Thymus (tissue), 11 donors: ENCODE results near the gene AKAP7. TPM values are rescaled to one million over a fixed set of nuclear protein-coding genes. Genes with fewer than 3 reads are reported as not detected.
"Not testable (repeated sequence)": the region's sequence is repeated elsewhere in the genome, so short reads cannot be mapped to it uniquely, and the experiment has no call there.

ENCODE experiments used
- DNase-seq, 9 donors: peaks; one replicate each; pipeline ENCODE4 v3.0.0-alpha.2; 2013; ENCODE audit warnings: low spot score in 9 of 9, low read depth in 6 of 9, missing footprints in 1 of 9
- H3K27ac ChIP-seq, 2 donors: one replicate each; pipeline ENCODE4 v1.5.1; 2013; ENCODE audit warnings: control low read depth in 1 of 2, low read depth in 1 of 2, low read length in 1 of 2, mild to moderate bottlenecking in 1 of 2, moderate library complexity in 1 of 2
- H3K27me3 ChIP-seq, 2 donors: one replicate each; pipeline ENCODE4 v1.5.1; 2013; ENCODE audit warnings: low read length in 1 of 2; ENCODE audit not compliant: control insufficient read depth in 2 of 2, insufficient read depth in 1 of 2
- H3K36me3 ChIP-seq, 2 donors: one replicate each; pipeline ENCODE4 v1.5.1; 2013; ENCODE audit warnings: low read length in 1 of 2, mild to moderate bottlenecking in 1 of 2, moderate library complexity in 1 of 2; ENCODE audit not compliant: control insufficient read depth in 2 of 2, insufficient read depth in 2 of 2
- H3K4me1 ChIP-seq, 2 donors: one replicate each; pipeline ENCODE4 v1.5.1; 2013; ENCODE audit warnings: low read length in 2 of 2; ENCODE audit not compliant: control insufficient read depth in 2 of 2, insufficient read depth in 2 of 2
- H3K4me3 ChIP-seq, 2 donors: one replicate each; pipeline ENCODE4 v1.5.1; 2013; ENCODE audit warnings: low read length in 2 of 2, control low read depth in 1 of 2, mild to moderate bottlenecking in 1 of 2
- H3K9me3 ChIP-seq, 2 donors: one replicate each; pipeline ENCODE4 v1.5.1; 2013; ENCODE audit warnings: low read length in 1 of 2, mild to moderate bottlenecking in 1 of 2; ENCODE audit not compliant: control insufficient read depth in 2 of 2, insufficient read depth in 1 of 2
- WGBS: extraction: QIAGEN DNeasy Blood & Tissue Kit; methylation state at CpG from one replicate; pipeline ENCODE4 v1.1.7; 2013; 5-methylcytosine and 5-hydroxymethylcytosine counted together
- polyA plus RNA-seq: library from polyadenylated mRNA; stranded (reverse); fragments of 200-250 nt; gene quantifications from one replicate; pipeline ENCODE4 v1.2.3, GENCODE V29; 2013
- total RNA-seq: library from RNA; stranded (reverse); fragments of 120-200 nt; gene quantifications from one replicate; pipeline ENCODE4 v1.2.4, GENCODE V29; 2013
- donor health status: healthy.

The AKAP7 gene
- total and polyA plus RNA-seq, 2 donors: 12.0 to 16.8 TPM

DNA sequence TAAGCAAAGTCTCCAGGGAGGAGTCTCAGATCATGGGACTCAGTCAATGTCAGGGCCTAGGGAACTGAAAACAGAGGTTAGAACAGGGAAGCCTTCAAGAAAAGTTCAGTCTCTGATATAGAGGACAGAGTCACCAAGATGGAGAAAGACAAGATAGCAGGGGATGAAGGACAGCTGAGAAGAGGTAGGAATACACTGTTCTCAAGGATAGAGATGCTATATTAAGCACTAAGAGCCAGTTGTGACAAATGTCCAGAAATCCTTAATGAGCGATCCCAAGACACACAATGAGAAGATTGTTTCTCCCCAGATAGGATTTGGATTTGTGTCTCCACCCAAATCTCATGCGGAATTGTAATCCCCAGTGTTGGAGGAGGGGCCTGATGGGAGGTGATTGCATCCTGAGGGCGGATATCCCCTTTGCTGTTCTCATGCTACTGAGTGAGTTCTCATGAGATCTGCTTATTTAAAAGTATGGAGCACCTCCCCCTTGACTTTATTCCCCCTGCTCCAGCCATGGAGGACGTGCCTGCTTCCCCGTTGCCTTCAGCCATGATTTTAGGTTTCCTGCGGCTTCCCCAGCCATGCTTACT, 168.2 kb downstream of the AKAP7 start:
- Histone ChIP-seq H3K4me1 (no peaks in the 10 kb centered on the region), H3K27ac (no peak overlapping the region), H3K36me3 (no peaks in the 10 kb centered on the region), H3K4me3 (no peak overlapping the region), H3K27me3 (no peaks in the 10 kb centered on the region), H3K9me3 (no peaks in the 10 kb centered on the region)
- 93% methylated on average over 6 of the region's 6 CpGs for WGBS
- DNase-seq: no peak

DNA sequence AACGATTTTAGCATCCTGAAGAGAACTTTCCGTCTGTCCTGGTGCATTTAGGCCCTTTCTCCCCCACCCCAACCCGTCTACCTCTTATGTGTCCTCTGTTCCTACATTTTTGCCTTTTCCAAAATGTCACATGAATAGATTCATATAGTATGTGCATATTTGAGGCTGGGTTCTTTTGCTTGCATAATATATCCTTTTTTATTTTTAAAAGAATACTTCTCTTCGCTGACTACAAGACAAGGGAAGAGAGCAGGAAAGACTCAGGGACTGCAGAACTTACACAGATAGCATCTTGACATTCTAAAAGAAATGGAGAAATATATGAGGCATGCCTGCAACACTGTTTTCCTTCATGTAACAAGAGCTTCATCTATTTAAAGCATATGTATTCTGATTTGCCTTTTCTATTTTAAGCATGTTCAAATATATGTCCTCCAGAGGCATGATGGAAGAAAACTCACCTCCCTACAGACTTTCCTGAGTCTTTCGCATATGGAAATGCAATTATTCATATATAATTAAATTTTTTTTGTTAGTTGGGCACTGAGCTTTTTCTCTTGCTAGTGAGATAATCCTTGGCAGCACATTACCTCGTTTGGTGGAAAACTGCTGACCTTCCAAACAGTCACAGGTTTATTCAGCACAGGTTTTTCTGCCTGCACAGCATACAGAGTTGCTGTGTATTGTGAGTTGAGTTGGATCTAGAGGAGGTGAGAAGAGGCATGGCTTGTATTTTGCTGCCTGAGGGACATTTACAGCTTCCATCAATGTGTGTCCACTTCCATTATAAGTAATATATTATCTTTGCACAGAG, 170.0 kb downstream of the AKAP7 start:
- Histone ChIP-seq H3K27me3 (no peaks in the 10 kb centered on the region), H3K4me3 (no peak overlapping the region), H3K9me3 (no peaks in the 10 kb centered on the region), H3K36me3 (no peaks in the 10 kb centered on the region), H3K27ac (no peak overlapping the region), H3K4me1 (no peaks in the 10 kb centered on the region)
- DNase-seq: no peak
- WGBS: 95% methylated on average over 6 of the region's 6 CpGs

DNA sequence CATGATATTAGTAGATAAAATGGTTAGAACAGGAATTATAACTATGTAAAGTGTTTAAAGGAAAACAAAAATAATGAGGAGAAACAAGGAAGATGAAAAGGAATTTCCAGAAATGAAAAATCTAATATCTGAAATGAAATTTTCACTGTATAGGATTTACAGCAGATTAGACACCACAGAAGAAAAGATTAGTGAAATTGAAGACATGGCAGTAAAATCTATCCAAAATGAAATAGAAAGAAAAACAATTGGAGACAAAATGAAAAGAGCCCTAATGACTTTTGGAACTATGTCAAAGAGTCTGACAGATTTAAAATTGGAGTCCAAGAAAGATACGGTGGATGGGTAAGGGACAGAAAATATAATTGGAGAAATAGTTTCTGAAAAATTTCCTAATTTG, 174.2 kb downstream of the AKAP7 start:
- Histone ChIP-seq H3K36me3 (no peaks in the 10 kb centered on the region), H3K9me3 (no peaks in the 10 kb centered on the region), H3K27me3 (no peaks in the 10 kb centered on the region), H3K4me3 (no peak overlapping the region), H3K27ac (no peak overlapping the region), H3K4me1 (no peaks in the 10 kb centered on the region)
- 96% methylated on average over 1 of the region's 1 CpG for WGBS
- DNase-seq: no peak

DNA sequence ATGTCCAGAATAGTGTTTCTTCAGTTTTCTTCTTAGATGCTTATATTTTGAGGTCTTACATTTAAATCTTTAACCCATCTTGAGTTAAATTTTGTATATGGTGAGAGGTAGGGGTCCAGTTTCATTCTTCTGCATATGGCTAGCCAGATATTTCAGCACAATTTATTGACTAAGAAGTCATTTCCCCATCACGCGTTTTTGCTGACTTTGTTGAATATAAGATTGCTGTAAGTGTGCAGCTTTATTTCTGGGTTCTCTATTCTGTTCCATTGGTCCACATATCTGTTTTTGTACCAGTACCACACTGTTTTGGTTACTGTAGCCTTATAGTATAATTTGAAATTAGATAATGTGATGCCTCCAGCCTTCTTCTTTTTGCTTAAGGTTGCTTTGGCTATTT, 179.6 kb downstream of the AKAP7 start:
- Histone ChIP-seq H3K4me1 (no peaks in the 10 kb centered on the region), H3K9me3 (no peaks in the 10 kb centered on the region), H3K27me3 (no peaks in the 10 kb centered on the region), H3K36me3 (no peaks in the 10 kb centered on the region), H3K4me3 (no peak overlapping the region), H3K27ac (no peak overlapping the region)
- 98% methylated on average over 2 of the region's 2 CpGs for WGBS
- no peak for DNase-seq

DNA sequence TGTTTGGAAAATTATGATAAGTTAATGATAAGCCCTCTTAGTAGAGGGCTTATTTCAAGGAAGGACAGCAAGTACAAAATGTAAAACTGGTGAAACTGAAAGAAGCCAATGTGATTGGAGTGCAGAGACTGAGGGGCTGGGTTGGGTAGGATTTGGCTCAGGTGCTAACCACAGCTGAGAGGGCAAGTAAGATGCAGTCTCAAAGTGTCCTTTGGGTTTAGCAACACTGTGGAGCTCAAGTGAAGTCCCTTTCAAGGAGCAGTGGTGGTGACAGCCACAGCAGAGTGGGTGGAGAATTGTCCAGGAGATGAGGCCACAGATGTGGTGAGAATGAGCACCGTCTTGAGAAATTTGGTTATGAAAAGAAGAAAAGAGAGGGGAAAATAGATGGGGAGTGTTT, 181.4 kb downstream of the AKAP7 start:
- Histone ChIP-seq H3K36me3 (no peaks in the 10 kb centered on the region), H3K9me3 (no peaks in the 10 kb centered on the region), H3K27ac (no peak overlapping the region), H3K4me3 (no peak overlapping the region), H3K27me3 (no peaks in the 10 kb centered on the region), H3K4me1 (no peaks in the 10 kb centered on the region)
- WGBS: 95% methylated on average over 1 of the region's 1 CpG
- no peak for DNase-seq

DNA sequence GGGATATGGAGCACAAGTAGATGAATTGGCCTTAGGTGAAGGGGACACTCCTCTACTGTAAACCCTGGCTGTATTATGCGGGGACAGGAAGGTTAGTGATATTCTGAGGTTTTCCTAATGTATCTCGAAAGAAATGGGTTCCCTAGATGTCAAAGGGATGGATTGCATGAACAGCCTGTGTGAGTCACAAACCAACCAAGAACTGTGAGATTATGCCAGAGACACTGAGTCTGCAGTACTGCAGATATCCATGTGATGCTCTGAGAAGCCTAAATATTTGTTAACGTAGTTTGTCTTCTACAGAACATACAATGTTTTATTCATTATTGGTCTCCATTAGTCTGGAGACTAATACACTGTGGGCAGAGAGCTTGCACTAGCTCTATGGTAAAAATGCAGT, 182.2 kb downstream of the AKAP7 start:
- Histone ChIP-seq H3K27me3 (no peaks in the 10 kb centered on the region), H3K4me3 (no peak overlapping the region), H3K36me3 (no peaks in the 10 kb centered on the region), H3K27ac (no peak overlapping the region), H3K4me1 (no peaks in the 10 kb centered on the region), H3K9me3 (no peaks in the 10 kb centered on the region)
- WGBS: 98% methylated on average over 3 of the region's 3 CpGs
- DNase-seq: no peak

DNA sequence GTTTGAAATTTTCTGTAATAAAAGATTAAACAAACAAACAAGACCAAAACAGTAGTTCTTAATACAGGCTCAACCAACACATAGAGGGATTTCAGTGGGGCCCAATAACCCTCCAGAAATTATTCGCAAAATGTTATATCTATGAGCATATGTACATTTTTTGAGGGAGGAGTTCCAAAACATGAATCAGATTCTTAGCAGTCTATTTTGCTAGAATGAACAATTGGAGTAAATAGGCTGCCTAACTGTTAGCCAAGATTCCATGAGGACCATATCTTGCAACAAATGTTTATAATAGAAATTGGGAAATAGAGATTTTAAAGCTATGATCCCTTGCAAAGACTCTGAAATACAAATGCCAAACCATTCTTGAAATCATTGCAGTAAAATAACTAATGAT, 186.3 kb downstream of the AKAP7 start:
- Histone ChIP-seq H3K36me3 (no peaks in the 10 kb centered on the region), H3K27me3 (no peaks in the 10 kb centered on the region), H3K4me3 (no peak overlapping the region), H3K9me3 (no peaks in the 10 kb centered on the region), H3K4me1 (no peaks in the 10 kb centered on the region), H3K27ac (no peak overlapping the region)
- DNase-seq: no peak
- 96% methylated on average over 1 of the region's 1 CpG for WGBS

DNA sequence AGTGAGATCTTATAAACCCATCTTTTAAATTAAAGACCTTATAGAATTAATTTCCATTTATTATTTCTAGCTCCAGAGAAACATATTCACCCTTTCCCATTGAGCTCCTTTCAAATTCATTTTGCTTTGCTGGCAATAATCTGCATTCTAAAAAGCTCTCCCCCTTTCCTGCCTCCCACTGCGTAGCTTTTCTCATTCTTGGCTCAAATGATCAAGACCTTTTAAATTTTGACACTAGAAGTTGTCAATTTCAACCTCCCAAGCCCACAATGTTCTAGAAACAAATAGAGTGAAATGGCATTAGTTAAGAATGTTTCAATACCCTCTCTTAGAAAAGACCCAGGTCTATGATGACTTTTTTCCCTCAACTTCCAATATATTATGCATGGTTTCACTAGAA, 186.9 kb downstream of the AKAP7 start:
- DNase-seq: no peak
- no peaks in the 10 kb centered on the region for H3K9me3 ChIP-seq
- no peaks in the 10 kb centered on the region for H3K27me3 ChIP-seq
- H3K4me3 ChIP-seq: no peak overlapping the region
- whole genome bisulfite sequencing: 96% methylated on average over 1 of the region's 1 CpG
- H3K36me3 ChIP-seq: no peaks in the 10 kb centered on the region
- H3K4me1 ChIP-seq: no peaks in the 10 kb centered on the region
- H3K27ac ChIP-seq: no peak overlapping the region

DNA sequence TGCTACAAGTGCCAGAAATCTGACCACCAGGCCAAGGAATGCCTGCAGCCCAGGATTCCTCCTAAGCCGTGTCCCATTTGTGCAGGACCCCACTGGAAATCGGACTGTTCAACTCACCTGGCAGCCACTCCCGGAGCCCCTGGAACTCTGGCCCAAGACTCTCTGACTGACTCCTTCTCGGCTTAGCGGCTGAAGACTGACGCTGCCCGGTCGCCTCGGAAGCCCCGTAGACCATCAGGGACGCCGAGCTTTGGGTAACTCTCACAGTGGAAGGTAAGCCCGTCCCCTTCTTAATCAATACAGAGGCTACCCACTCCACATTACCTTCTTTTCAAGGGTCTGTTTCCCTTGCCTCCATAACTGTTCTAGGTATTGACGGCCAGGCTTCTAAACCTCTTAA, 190.4 kb downstream of the AKAP7 start:
- not testable (repeated sequence) for DNase-seq

More for the DNA sequence above, 190.4 kb downstream of the AKAP7 start:
- whole genome bisulfite sequencing: 90% methylated on average over 14 of the region's 14 CpGs
- not testable (repeated sequence) for H3K27me3 ChIP-seq, H3K27ac ChIP-seq, H3K4me3 ChIP-seq, H3K4me1 ChIP-seq, H3K9me3 ChIP-seq, H3K36me3 ChIP-seq
